GM18868 (cell line): Measurements from ENCODE around the gene ZNF782.
"Not testable (repeated sequence)": the region's sequence is repeated elsewhere in the genome, so short reads cannot be mapped to it uniquely, and the experiment has no call there.

Experiments used
- ATAC-seq: cut with Tn5 transposase; IDR thresholded peaks from one replicate; pipeline ENCODE4 v1.9.1; 2021; ENCODE audit warnings: mild to moderate bottlenecking, moderate library complexity; ENCODE audit not compliant: unreplicated experiment

ZNF782 gene

GRCh38 chr9:96854651-96855273 is 448 bp upstream of the ZNF782 start:
- ATAC-seq = no peak

GRCh38 chr9:96852676-96853075 is 1.6 kb downstream of the ZNF782 start:
- no peak for ATAC-seq

GRCh38 chr9:96844040-96844439 is 10.3 kb downstream of the ZNF782 start:
- no peak for ATAC-seq

- ATAC-seq = no peak
Measured at GRCh38 chr9:96818533-96818932, 35.8 kb downstream of the ZNF782 start.

- no peak for ATAC-seq
Measured at GRCh38 chr9:96817973-96818372, 36.3 kb downstream of the ZNF782 start.

- ATAC-seq = no peak
Measured at GRCh38 chr9:96813607-96814006, 40.7 kb downstream of the ZNF782 start.

GRCh38 chr9:96798959-96799358 is 55.4 kb downstream of the ZNF782 start:
- not testable (repeated sequence) for ATAC-seq

- ATAC-seq = no peak
Measured at GRCh38 chr9:96784021-96784420, 70.3 kb downstream of the ZNF782 start.

GRCh38 chr9:96782235-96782634 is 72.1 kb downstream of the ZNF782 start:
- no peak for ATAC-seq

GRCh38 chr9:96781552-96781951 is 72.8 kb downstream of the ZNF782 start:
- ATAC-seq = no peak

GRCh38 chr9:96779089-96779488 is 75.2 kb downstream of the ZNF782 start:
- ATAC-seq = no peak

- no peak for ATAC-seq
Measured at GRCh38 chr9:96777426-96777864, 76.9 kb downstream of the ZNF782 start.

GRCh38 chr9:96771124-96771523 is 83.2 kb downstream of the ZNF782 start:
- ATAC-seq = no peak

GRCh38 chr9:96769989-96770388 is 84.3 kb downstream of the ZNF782 start:
- ATAC-seq = no peak
